ENCODE results near the gene NTMT2. TPM values are rescaled to one million over a fixed set of nuclear protein-coding genes. Genes with fewer than 3 reads are reported as not detected.

NTMT2 gene
- polyA plus RNA-seq, 1 donor (not counting 4 experiments of a cell fraction or from before 2014, with no cell fraction given): not detected

DNA sequence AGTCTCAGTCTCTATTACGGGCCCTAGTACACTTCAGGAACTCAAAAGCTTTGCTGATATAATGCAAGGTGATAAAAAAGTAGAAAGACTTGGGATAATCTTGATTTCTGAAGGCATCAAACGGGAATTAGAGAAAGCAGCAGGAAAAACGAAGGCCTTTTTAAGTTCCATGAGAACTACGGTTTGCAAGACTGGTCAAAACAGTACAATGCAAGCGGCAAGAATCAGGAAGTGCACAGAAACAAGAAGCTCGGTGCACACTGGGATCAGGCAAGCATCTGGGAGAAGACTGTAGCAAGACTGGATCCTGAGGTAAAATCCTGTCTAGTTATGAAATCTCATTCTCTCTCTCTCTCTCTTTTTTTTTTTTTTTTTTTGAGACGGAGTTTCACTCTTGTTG is 28.6 kb downstream of the NTMT2 start:
- Histone ChIP-seq H3K4me2 (ENCODE audit: control insufficient read depth, extremely low read depth, insufficient read depth, low read depth, low read length) (no peak overlapping the region), H3K27me3 (ENCODE audit: control insufficient read depth, extremely low read depth, insufficient read depth, low read length) (no peaks in the 10 kb centered on the region), H3K79me2 (ENCODE audit: control insufficient read depth, insufficient read depth, low read length) (no peaks in the 10 kb centered on the region), H3K9ac (ENCODE audit: control insufficient read depth, extremely low read depth, insufficient read depth, low read length) (no peak overlapping the region), H3K27ac (ENCODE audit: control insufficient read depth, insufficient read depth, low read length) (no peak overlapping the region), H3K36me3 (ENCODE audit: control insufficient read depth in 2 of 2, extremely low read depth in 1 of 2, insufficient read depth in 2 of 2, low read length in 2 of 2) (no peaks in the 10 kb centered on the region), H3K9me3 (ENCODE audit: control insufficient read depth, low read depth, low read length) (no peaks in the 10 kb centered on the region), H3K4me1 (ENCODE audit: control insufficient read depth, extremely low read depth, insufficient read depth, low read length) (no peaks in the 10 kb centered on the region), H3K9me1 (ENCODE audit: control insufficient read depth, extremely low read depth, insufficient read depth, low read length) (no peaks in the 10 kb centered on the region), H3K4me3 (ENCODE audit: control insufficient read depth in 2 of 3, extremely low read depth in 1 of 3, insufficient read depth in 2 of 3, low read depth in 1 of 3, low read length in 3 of 3) (no peak overlapping the region), H2AFZ (ENCODE audit: control insufficient read depth, low read length) (no peak overlapping the region), H4K20me1 (ENCODE audit: control insufficient read depth, extremely low read depth, insufficient read depth, low read length) (no peaks in the 10 kb centered on the region)
- DNase-seq (ENCODE audit: low read depth, low spot score) (no peak), FAIRE-seq (no peak)
- TF ChIP-seq CTCF (optimal IDR thresholded peaks at IDR 0.05 in 1 of 3, IDR thresholded peaks at IDR 0.05 in 1 of 3, conservative IDR thresholded peaks at IDR 0.05 in 1 of 3; ENCODE audit: extremely low read depth in 1 of 3, insufficient read depth in 2 of 3, low read length in 3 of 3) (no peak), EZH2 (IDR thresholded peaks at IDR 0.05; ENCODE audit: low read length) (no peak)
- dilution Hi-C loops (cut with MboI; ENCODE audit: extremely low pct_ligation_motif_present, low sequenced_read_pairs): no loop called here

DNA sequence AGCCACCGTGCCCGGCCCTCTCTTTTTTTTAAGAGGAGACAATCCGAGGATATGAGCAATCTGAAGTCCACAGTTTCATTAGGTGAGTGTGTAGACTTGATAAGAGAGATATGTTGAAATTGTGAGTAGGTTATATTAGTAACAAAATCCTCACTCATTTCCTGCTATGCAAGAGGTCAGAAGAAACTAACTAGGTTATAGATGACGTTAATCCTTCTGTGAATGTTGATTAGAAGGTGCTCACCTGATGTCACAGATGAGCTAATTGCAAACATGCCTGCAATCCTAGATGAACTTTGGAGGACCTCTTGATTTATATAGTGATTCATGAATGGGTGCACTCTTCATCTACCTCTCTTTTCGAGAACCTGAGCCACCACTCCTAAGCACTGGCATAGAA is 29.3 kb downstream of the NTMT2 start:
- no peaks in the 10 kb centered on the region for H3K27me3 ChIP-seq (ENCODE audit: control insufficient read depth, extremely low read depth, insufficient read depth, low read length)
- H3K4me2 ChIP-seq (ENCODE audit: control insufficient read depth, extremely low read depth, insufficient read depth, low read depth, low read length): no peak overlapping the region
- H3K79me2 ChIP-seq (ENCODE audit: control insufficient read depth, insufficient read depth, low read length): no peaks in the 10 kb centered on the region
- H3K9me1 ChIP-seq (ENCODE audit: control insufficient read depth, extremely low read depth, insufficient read depth, low read length): no peaks in the 10 kb centered on the region
- H3K9ac ChIP-seq (ENCODE audit: control insufficient read depth, extremely low read depth, insufficient read depth, low read length): no peak overlapping the region
- no peaks in the 10 kb centered on the region for H4K20me1 ChIP-seq (ENCODE audit: control insufficient read depth, extremely low read depth, insufficient read depth, low read length)
- H3K4me1 ChIP-seq (ENCODE audit: control insufficient read depth, extremely low read depth, insufficient read depth, low read length): no peaks in the 10 kb centered on the region
- no peak for DNase-seq (ENCODE audit: low read depth, low spot score)
- FAIRE-seq: no peak
- dilution Hi-C loops (cut with MboI; ENCODE audit: extremely low pct_ligation_motif_present, low sequenced_read_pairs): no loop called here
- H3K36me3 ChIP-seq (ENCODE audit: control insufficient read depth in 2 of 2, extremely low read depth in 1 of 2, insufficient read depth in 2 of 2, low read length in 2 of 2): no peaks in the 10 kb centered on the region
- no peak overlapping the region for H3K27ac ChIP-seq (ENCODE audit: control insufficient read depth, insufficient read depth, low read length)
- TF ChIP-seq EZH2 (IDR thresholded peaks at IDR 0.05; ENCODE audit: low read length): no peak
- TF ChIP-seq CTCF (optimal IDR thresholded peaks at IDR 0.05 in 1 of 3, IDR thresholded peaks at IDR 0.05 in 1 of 3, conservative IDR thresholded peaks at IDR 0.05 in 1 of 3; ENCODE audit: extremely low read depth in 1 of 3, insufficient read depth in 2 of 3, low read length in 3 of 3): no peak
- H2AFZ ChIP-seq (ENCODE audit: control insufficient read depth, low read length): no peak overlapping the region
- no peaks in the 10 kb centered on the region for H3K9me3 ChIP-seq (ENCODE audit: control insufficient read depth, low read depth, low read length)
- no peak overlapping the region for H3K4me3 ChIP-seq (ENCODE audit: control insufficient read depth in 2 of 3, extremely low read depth in 1 of 3, insufficient read depth in 2 of 3, low read depth in 1 of 3, low read length in 3 of 3)
